K562 (cell line): ENCODE results near the gene PTPMT1. TPM values are rescaled to one million over a fixed set of nuclear protein-coding genes. Genes with fewer than 3 reads are reported as not detected.

Source experiments
- ARHGAP35 ChIP-seq: fragments of 450-650 bp; IDR thresholded peaks from 2 replicates; pipeline ENCODE4 v1.6.1; 2018; ENCODE audit not compliant: partially characterized antibody
- ATF3 ChIP-seq, 2 experiments: fragments of 450-650 bp in 1 of 2; sonication (generic) in 1 of 2; formaldehyde crosslinking in 1 of 2; IDR thresholded peaks in 1 of 2; conservative IDR thresholded peaks in 1 of 2; 2 replicates each; pipeline versions ENCODE4 v1.6.1 to v1.8.1; 2016 to 2023; ENCODE audit warnings: mild to moderate bottlenecking in 2 of 2, moderate library complexity in 2 of 2, inconsistent platforms in 1 of 2, missing genetic modification reagents in 1 of 2
- CBX2 ChIP-seq: fragments of 200-600 bp; sonication (generic); IDR thresholded peaks from one replicate; pipeline ENCODE4 v1.6.1; 2012; ENCODE audit warnings: mild to moderate bottlenecking, low read length, inconsistent platforms; ENCODE audit not compliant: insufficient read depth, poor library complexity, severe bottlenecking
- DEAF1 ChIP-seq: fragments of 450-650 bp; formaldehyde crosslinking; IDR thresholded peaks from 2 replicates; pipeline ENCODE4 v1.4.0; 2020; ENCODE audit warnings: mild to moderate bottlenecking, moderate library complexity
- HBP1 ChIP-seq: fragments of 450-650 bp; formaldehyde crosslinking; IDR thresholded peaks from 2 replicates; pipeline ENCODE4 v1.4.0; 2022; ENCODE audit warnings: missing genetic modification characterization
- HNRNPH1 ChIP-seq: fragments of 200-400 bp; formaldehyde crosslinking; optimal IDR thresholded peaks from 2 replicates; pipeline ENCODE3; 2017; ENCODE audit warnings: low read depth, mild to moderate bottlenecking, low read length, moderate library complexity
- HNRNPUL1 ChIP-seq: fragments of 200-400 bp; formaldehyde crosslinking; IDR thresholded peaks from 2 replicates; pipeline ENCODE4 v1.6.1; 2017; ENCODE audit warnings: low read length
- JUNB ChIP-seq: fragments of 450-650 bp; formaldehyde crosslinking; conservative IDR thresholded peaks from 2 replicates; pipeline ENCODE4 v1.4.0; 2020; ENCODE audit warnings: mild to moderate bottlenecking
- KDM5B ChIP-seq: fragments of 200-600 bp; sonication (generic); IDR thresholded peaks from 2 replicates; pipeline ENCODE4 v1.6.1; 2012; ENCODE audit warnings: low read depth, mild to moderate bottlenecking, moderate library complexity, low read length, control low read depth, inconsistent platforms; ENCODE audit not compliant: insufficient replicate concordance
- KHSRP ChIP-seq: fragments of 450-650 bp; IDR thresholded peaks from 2 replicates; pipeline ENCODE4 v1.6.1; 2017
- MITF ChIP-seq: IDR thresholded peaks from 2 replicates; pipeline ENCODE4 v1.6.1; 2014; ENCODE audit warnings: antibody characterized with exemption
- NR2C2 ChIP-seq, 2 experiments: fragments of 200-800 bp in 1 of 2; sonication (Bioruptor generic) in 1 of 2; sonication (generic) in 1 of 2; formaldehyde crosslinking in 1 of 2; IDR thresholded peaks; 2 replicates each; pipeline versions ENCODE4 v1.6.1 to v1.8.0; 2016 to 2022; ENCODE audit warnings: mild to moderate bottlenecking in 1 of 2, missing compliant biosample characterization in 1 of 2, missing genetic modification characterization in 1 of 2, missing genetic modification reagents in 1 of 2
- TCFL5 ChIP-seq: fragments of 250-450 bp; sonication (Bioruptor Pico); conservative IDR thresholded peaks from 2 replicates; pipeline ENCODE4 v1.6.1; 2021; ENCODE audit warnings: mild to moderate bottlenecking, moderate library complexity, matching md5 sums
- THRA ChIP-seq: fragments of 450-650 bp; IDR thresholded peaks from 2 replicates; pipeline ENCODE4 v1.6.1; 2017; ENCODE audit warnings: mild to moderate bottlenecking, moderate library complexity
- ZNF583 ChIP-seq: fragments of 250-450 bp; sonication (Bioruptor Pico); IDR thresholded peaks from 2 replicates; pipeline ENCODE4 v1.4.0; 2020
- ZNF668 ChIP-seq: fragments of 250-450 bp; sonication (Bioruptor Pico); IDR thresholded peaks from 2 replicates; pipeline ENCODE4 v1.8.0; 2022; ENCODE audit warnings: mild to moderate bottlenecking, inconsistent platforms
- ZNF764 ChIP-seq: fragments of 250-450 bp; sonication (Bioruptor Pico); IDR thresholded peaks from 2 replicates; pipeline ENCODE4 v1.4.0; 2020; ENCODE audit warnings: low read depth, mild to moderate bottlenecking, moderate library complexity
- ZNF766 ChIP-seq: fragments of 200-800 bp; sonication (Bioruptor generic); conservative IDR thresholded peaks from 2 replicates; pipeline ENCODE4 v1.6.1; 2016; ENCODE audit warnings: missing genetic modification characterization, missing compliant biosample characterization
- ZNF79 ChIP-seq: fragments of 250-450 bp; sonication (Bioruptor Pico); IDR thresholded peaks from 2 replicates; pipeline ENCODE4 v1.4.0; 2020; ENCODE audit warnings: low read depth, mild to moderate bottlenecking, moderate library complexity
- polyA plus RNA-seq, 8 experiments: library from polyadenylated mRNA; depleted of rRNA in 4 of 8; stranded (reverse) in 5 of 8; unstranded in 3 of 8; fragments of >200 nt; fragmentation: Nextera tagmentation in 2 of 8; fragmentation: Illumina TruSeq in 1 of 8; extraction: Ambion mirVana in 2 of 8; extraction: Trizol in 1 of 8; gene quantifications; 2 replicates each; pipeline versions ENCODE4 v1.2.1 to v1.2.3, GENCODE V29; 2011 to 2014; ENCODE audit warnings: inconsistent platforms in 1 of 8, missing spikeins in 1 of 8
- total RNA-seq, 7 experiments: library from RNA; depleted of rRNA in 6 of 7; stranded (reverse); fragments of >200 nt in 6 of 7; fragmentation: Illumina TruSeq in 2 of 7; extraction: Trizol in 2 of 7; gene quantifications; 2 replicates each; pipeline versions ENCODE4 v1.2.1 to v1.2.3, GENCODE V29; 2011 to 2021; ENCODE audit warnings: low replicate concordance in 1 of 7

PTPMT1 gene
- total and polyA plus RNA-seq, 9 of the 15 experiments (the other 6 are each of a cell fraction or from before 2014, with no cell fraction given), result 10.4 to 140 (median 67.2) TPM

- TF ChIP-seq JUNB (CRISPR knock-in tag) (no peak), KHSRP (peak; percentile 56; the same call in 1 of the 2 replicates), MITF (0 out of 2 replicates have a peak, but pooled peaks have one; percentile 7), THRA (no peak), ZNF583 (no peak), ZNF764 (CRISPR knock-in tag) (no peak), ZNF668 (no peak), ARHGAP35 (peak; percentile 63), CBX2 (no peak), HNRNPUL1 (no peak), DEAF1 (CRISPR knock-in tag) (no peak), ZNF766 (peak; percentile 74; the same call in 1 of the 2 replicates), HNRNPH1 (no peak), NR2C2 (CRISPR knock-in tag; IDR thresholded peaks at IDR 0.05) (peak; percentile 79), NR2C2 (tag; IDR thresholded peaks at IDR 0.05) (peak; percentile 91), ZNF79 (CRISPR knock-in tag) (no peak), KDM5B (peak; percentile 93), ATF3 (IDR thresholded peaks at IDR 0.05) (peak; percentile 61), ATF3 (CRISPR knock-in tag; conservative IDR thresholded peaks at IDR 0.05) (no peak), HBP1 (CRISPR knock-in tag) (no peak; the same call in 1 of the 2 replicates), TCFL5 (CRISPR knock-in tag) (no peak)
Observed at GRCh38 chr11:47578524-47579494, 13.4 kb downstream of the PTPMT1 start, which contains the start of the genes KBTBD4 and NDUFS3 (continued).
